CD14-positive monocyte (primary cell): ENCODE results near the gene ASB6. TPM values are rescaled to one million over a fixed set of nuclear protein-coding genes. Genes with fewer than 3 reads are reported as not detected.

Experiments used
- DNase-seq, 3 donors: peaks; one replicate each; pipeline ENCODE4 v3.0.0-alpha.2; 2011 to 2022
- H2AFZ ChIP-seq: 2 replicates; pipeline ENCODE4 v1.6.0; 2012; ENCODE audit warnings: mild to moderate bottlenecking, low read depth, low read length, inconsistent platforms; ENCODE audit not compliant: insufficient read depth, poor library complexity, severe bottlenecking
- H3K27ac ChIP-seq, 2 donors: 1 replicate in 1 of 2; 2 replicates in 1 of 2; pipeline ENCODE4 v1.5.1; 2012 to 2013; ENCODE audit warnings: low read length in 2 of 2, control low read depth in 1 of 2, inconsistent platforms in 1 of 2, low read depth in 1 of 2, mild to moderate bottlenecking in 1 of 2
- H3K27me3 ChIP-seq, 2 donors: one replicate each; pipeline versions ENCODE4 v1.6.0 to v1.6.1; 2011 to 2013; ENCODE audit warnings: low read length in 2 of 2; ENCODE audit not compliant: control insufficient read depth in 2 of 2, insufficient read depth in 2 of 2
- H3K36me3 ChIP-seq, 2 donors: replicated peaks in 1 of 2; 1 replicate in 1 of 2; 2 replicates in 1 of 2; pipeline versions ENCODE4 v1.5.1 to v1.6.1; 2012 to 2013; ENCODE audit warnings: low read length in 2 of 2, control low read depth in 1 of 2, inconsistent platforms in 1 of 2, mild to moderate bottlenecking in 1 of 2; ENCODE audit not compliant: insufficient read depth in 2 of 2, control insufficient read depth in 1 of 2
- H3K4me1 ChIP-seq, 2 donors: 1 replicate in 1 of 2; 2 replicates in 1 of 2; pipeline versions ENCODE4 v1.5.1 to v1.6.1; 2012 to 2013; ENCODE audit warnings: low read length in 2 of 2, control low read depth in 1 of 2, inconsistent platforms in 1 of 2, mild to moderate bottlenecking in 1 of 2, moderate library complexity in 1 of 2; ENCODE audit not compliant: insufficient read depth in 2 of 2, control insufficient read depth in 1 of 2
- H3K4me2 ChIP-seq: replicated peaks from 2 replicates; pipeline ENCODE3; 2012; ENCODE audit warnings: low read length, moderate library complexity, mild to moderate bottlenecking; ENCODE audit not compliant: poor library complexity, severe bottlenecking; ENCODE audit errors: extremely low read depth
- H3K4me3 ChIP-seq, 3 experiments: fragments of 200-600 bp in 1 of 3; sonication (generic) in 1 of 3; replicated peaks in 1 of 3; 1 replicate in 2 of 3; 2 replicates in 1 of 3; pipeline ENCODE4 v1.5.1; 2011 to 2013; ENCODE audit warnings: low read length in 3 of 3, mild to moderate bottlenecking in 3 of 3, control low read depth in 2 of 3, low read depth in 2 of 3, inconsistent platforms in 1 of 3, moderate library complexity in 1 of 3
- H3K79me2 ChIP-seq: 2 replicates; pipeline ENCODE4 v1.6.0; 2012; ENCODE audit warnings: mild to moderate bottlenecking, control low read depth, inconsistent platforms, low read length, moderate library complexity; ENCODE audit not compliant: insufficient read depth
- H3K9ac ChIP-seq: 2 replicates; pipeline ENCODE4 v1.6.0; 2017; ENCODE audit warnings: low read length, mild to moderate bottlenecking; ENCODE audit not compliant: insufficient read depth, poor library complexity, severe bottlenecking
- H3K9me3 ChIP-seq, 2 donors: replicated peaks in 1 of 2; 1 replicate in 1 of 2; 2 replicates in 1 of 2; pipeline versions ENCODE4 v1.5.1 to v1.6.1; 2012 to 2013; ENCODE audit warnings: low read length in 2 of 2, control low read depth in 1 of 2; ENCODE audit not compliant: control insufficient read depth in 1 of 2, insufficient read depth in 1 of 2
- H4K20me1 ChIP-seq: 2 replicates; pipeline ENCODE4 v1.6.0; 2012; ENCODE audit warnings: mild to moderate bottlenecking, low read length, control low read depth, moderate library complexity; ENCODE audit not compliant: insufficient read depth
- H3K27ac Mint-ChIP-seq, 7 donors: one replicate each; pipeline ENCODE4 v1.8.0; 2020; ENCODE audit warnings: mild to moderate bottlenecking in 7 of 7, mixed read lengths in 7 of 7, moderate library complexity in 6 of 7, inconsistent platforms in 2 of 7
- H3K27me3 Mint-ChIP-seq, 3 donors: one replicate each; pipeline ENCODE4 v1.8.0; 2021 to 2022; ENCODE audit warnings: low read depth in 3 of 3, mild to moderate bottlenecking in 3 of 3, mixed read lengths in 3 of 3, moderate library complexity in 3 of 3, inconsistent platforms in 1 of 3
- H3K36me3 Mint-ChIP-seq, 2 donors: one replicate each; pipeline ENCODE4 v1.8.0; 2020; ENCODE audit warnings: mixed read lengths in 2 of 2, inconsistent platforms in 1 of 2, mild to moderate bottlenecking in 1 of 2
- H3K4me1 Mint-ChIP-seq: one replicate; pipeline ENCODE4 v1.8.0; 2020; ENCODE audit warnings: mild to moderate bottlenecking, mixed read lengths
- H3K4me3 Mint-ChIP-seq, 2 donors: one replicate each; pipeline ENCODE4 v1.8.0; 2020; ENCODE audit warnings: mild to moderate bottlenecking in 2 of 2, mixed read lengths in 2 of 2, moderate library complexity in 1 of 2
- H3K9me3 Mint-ChIP-seq, 7 donors: one replicate each; pipeline ENCODE4 v1.8.0; 2020 to 2022; ENCODE audit warnings: mixed read lengths in 7 of 7, mild to moderate bottlenecking in 6 of 7, moderate library complexity in 6 of 7, inconsistent platforms in 2 of 7
- WGBS: methylation state at CpG from one replicate; pipeline ENCODE4 v1.1.5; 2013; ENCODE audit warnings: missing lambda C conversion rate; ENCODE audit not compliant: insufficient coverage; 5-methylcytosine and 5-hydroxymethylcytosine counted together
- intact Hi-C, 2 donors: fragments of 100-400 bp; cut with micrococcal nuclease; formaldehyde crosslinking; loops; one replicate each; pipeline versions ENCODE4 v1.15.0 to v1.15.1; 2023
- polyA plus RNA-seq, 3 donors: library from polyadenylated mRNA; depleted of rRNA in 1 of 3; unstranded in 2 of 3; stranded (reverse) in 1 of 3; fragments of 300-500 nt in 2 of 3; fragments of >200 nt in 1 of 3; fragmentation: Illumina TruSeq in 2 of 3; gene quantifications; 1 replicate in 2 of 3; 2 replicates in 1 of 3; pipeline ENCODE4 v1.2.3, GENCODE V29; 2012 to 2021
- TF ChIP-seq, protein P1 (sequence below): fragments of 200-600 bp; IDR thresholded peaks from one replicate; pipeline ENCODE4 v1.8.0; 2022; ENCODE audit warnings: antibody characterized with exemption, mild to moderate bottlenecking

Gene ASB6
- polyA plus RNA-seq, 3 donors, result 8.1 to 21.1 (median 10.1) TPM

DNA sequence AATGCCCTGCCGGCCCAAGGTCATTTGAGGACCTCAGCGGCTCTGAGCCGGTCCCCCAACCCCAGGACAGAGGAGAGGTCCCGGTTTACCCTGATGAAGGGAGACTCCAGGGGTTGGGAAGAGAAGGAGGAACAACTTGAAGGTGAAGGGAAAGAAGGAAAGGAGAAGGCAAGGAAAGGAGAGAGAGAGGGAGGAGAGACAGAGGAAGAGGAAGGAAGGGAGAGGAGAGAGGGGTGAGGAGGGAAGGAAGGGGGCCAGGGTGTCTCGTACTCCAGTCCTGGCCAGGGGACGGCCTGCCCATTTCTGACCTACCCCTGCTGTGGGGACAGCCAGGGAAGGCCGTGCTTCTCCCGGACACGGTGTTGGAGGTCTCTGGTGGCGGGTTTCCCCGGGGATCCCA, 25.4 kb upstream of the ASB6 start:
- Histone ChIP-seq H3K27me3 (peaks cover 11 to 39% of the 10 kb centered on the region in 2 donors), H2AFZ (no peak overlapping the region), H3K9ac (no peak overlapping the region), H3K36me3 (no peaks in the 10 kb centered on the region), H3K4me3 (no peak overlapping the region), H3K27ac (no peak overlapping the region), H3K4me1 (peaks cover 0 to 5% of the 10 kb centered on the region in 2 donors), H3K9me3 (no peaks in the 10 kb centered on the region), H3K4me2 (no peak overlapping the region), H4K20me1 (no peaks in the 10 kb centered on the region), H3K79me2 (no peaks in the 10 kb centered on the region)
- peaks cover 8% of the 10 kb centered on the region for H3K4me1 Mint-ChIP-seq
- H3K27ac Mint-ChIP-seq, result no peak overlapping the region
- peak overlapping the region in 1 of 2 donors; percentile 44 for H3K4me3 Mint-ChIP-seq
- H3K36me3 Mint-ChIP-seq, result no peaks in the 10 kb centered on the region
- TF ChIP-seq, protein P1, sequence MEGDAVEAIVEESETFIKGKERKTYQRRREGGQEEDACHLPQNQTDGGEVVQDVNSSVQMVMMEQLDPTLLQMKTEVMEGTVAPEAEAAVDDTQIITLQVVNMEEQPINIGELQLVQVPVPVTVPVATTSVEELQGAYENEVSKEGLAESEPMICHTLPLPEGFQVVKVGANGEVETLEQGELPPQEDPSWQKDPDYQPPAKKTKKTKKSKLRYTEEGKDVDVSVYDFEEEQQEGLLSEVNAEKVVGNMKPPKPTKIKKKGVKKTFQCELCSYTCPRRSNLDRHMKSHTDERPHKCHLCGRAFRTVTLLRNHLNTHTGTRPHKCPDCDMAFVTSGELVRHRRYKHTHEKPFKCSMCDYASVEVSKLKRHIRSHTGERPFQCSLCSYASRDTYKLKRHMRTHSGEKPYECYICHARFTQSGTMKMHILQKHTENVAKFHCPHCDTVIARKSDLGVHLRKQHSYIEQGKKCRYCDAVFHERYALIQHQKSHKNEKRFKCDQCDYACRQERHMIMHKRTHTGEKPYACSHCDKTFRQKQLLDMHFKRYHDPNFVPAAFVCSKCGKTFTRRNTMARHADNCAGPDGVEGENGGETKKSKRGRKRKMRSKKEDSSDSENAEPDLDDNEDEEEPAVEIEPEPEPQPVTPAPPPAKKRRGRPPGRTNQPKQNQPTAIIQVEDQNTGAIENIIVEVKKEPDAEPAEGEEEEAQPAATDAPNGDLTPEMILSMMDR, result no peak
- intact Hi-C loops, result no loop called here
- H3K9me3 Mint-ChIP-seq, result peaks cover 0 to 15% (median 2%) of the 10 kb centered on the region in 7 donors
- peaks cover 43 to 76% (median 61%) of the 10 kb centered on the region in 3 donors for H3K27me3 Mint-ChIP-seq
- no peak for DNase-seq
- 89% methylated on average over 11 of the region's 11 CpGs for WGBS

DNA sequence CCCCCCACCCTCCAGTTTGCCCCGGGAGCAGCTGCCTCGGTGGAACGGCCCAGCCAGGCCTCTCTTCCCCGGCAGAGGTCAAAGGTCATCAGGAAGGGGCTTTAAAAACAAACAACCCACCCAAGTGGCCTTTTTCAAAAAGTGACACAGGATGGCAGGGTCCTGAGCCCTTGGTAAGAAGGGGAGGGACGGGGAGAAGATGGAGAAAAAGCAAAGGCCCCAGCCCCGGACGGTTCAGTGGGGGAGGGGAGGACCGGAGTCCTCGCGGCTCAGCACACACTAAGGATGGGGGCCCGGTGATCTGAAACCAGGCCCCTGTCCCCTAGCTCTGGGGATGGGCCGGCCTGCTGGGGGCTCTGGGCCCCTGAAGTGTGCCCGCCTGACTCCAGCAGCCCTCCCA, 24.6 kb upstream of the ASB6 start:
- Histone ChIP-seq H3K79me2 (no peaks in the 10 kb centered on the region), H3K27ac (no peak overlapping the region), H3K4me1 (peaks cover 0 to 5% of the 10 kb centered on the region in 2 donors), H3K36me3 (no peaks in the 10 kb centered on the region), H3K9ac (no peak overlapping the region), H3K9me3 (no peaks in the 10 kb centered on the region), H3K27me3 (peaks cover 11 to 40% of the 10 kb centered on the region in 2 donors), H4K20me1 (no peaks in the 10 kb centered on the region), H3K4me2 (no peak overlapping the region), H3K4me3 (no peak overlapping the region), H2AFZ (no peak overlapping the region)
- Mint-ChIP-seq H3K4me3 (peak overlapping the region in 1 of 2 donors; percentile 62), H3K9me3 (peaks cover 0 to 15% (median 2%) of the 10 kb centered on the region in 7 donors), H3K27me3 (peaks cover 46 to 78% (median 61%) of the 10 kb centered on the region in 3 donors), H3K27ac (no peak overlapping the region), H3K36me3 (no peaks in the 10 kb centered on the region), H3K4me1 (peaks cover 8% of the 10 kb centered on the region)
- DNase-seq, result no peak
- TF ChIP-seq, protein P1, result no peak
- intact Hi-C loops, result no loop called here
- WGBS, result 62% methylated on average over 8 of the region's 13 CpGs
